Measurements from ENCODE around the gene CUL1.

- TF ChIP-seq POLR2A (IDR thresholded peaks at IDR 0.05), result no peak
- TF ChIP-seq CTCF (IDR thresholded peaks at IDR 0.05), result no peak
Measured at GRCh38 chr7:148835854-148836253, 137.2 kb downstream of the CUL1 start.
